Ovary (tissue), 9 donors: ENCODE results near the gene MUCL3. TPM values are rescaled to one million over a fixed set of nuclear protein-coding genes. Genes with fewer than 3 reads are reported as not detected.

Experiments
- DNase-seq, 5 donors: peaks; one replicate each; pipeline ENCODE4 v3.0.0-alpha.2; 2019 to 2020
- H3K27ac ChIP-seq, 2 donors: fragments of 200-600 bp; one replicate each; pipeline versions ENCODE4 v1.5.1 to v1.8.0; 2019 to 2022
- H3K27me3 ChIP-seq: fragments of 200-600 bp; one replicate; pipeline ENCODE4 v1.8.0; 2022
- H3K36me3 ChIP-seq: fragments of 200-600 bp; sonication (generic); one replicate; pipeline ENCODE4 v1.5.1; 2019
- H3K4me1 ChIP-seq: one replicate; pipeline ENCODE4 v1.8.1; 2013; ENCODE audit warnings: mild to moderate bottlenecking, moderate library complexity; ENCODE audit not compliant: insufficient read depth
- H3K4me3 ChIP-seq: fragments of 200-600 bp; sonication (generic); one replicate; pipeline ENCODE4 v1.5.1; 2017
- H3K9me3 ChIP-seq, 2 donors: fragments of 200-600 bp in 1 of 2; sonication (generic) in 1 of 2; one replicate each; pipeline versions ENCODE4 v1.5.1 to v1.8.1; 2013 to 2019; ENCODE audit warnings: mild to moderate bottlenecking in 1 of 2, moderate library complexity in 1 of 2
- CTCF ChIP-seq, 3 donors: fragments of 450-650 bp in 2 of 3; fragments of 200-600 bp in 1 of 3; IDR thresholded peaks; one replicate each; pipeline versions ENCODE4 v1.5.1 to v1.8.0; 2016 to 2022; ENCODE audit warnings: antibody characterized with exemption in 3 of 3, mild to moderate bottlenecking in 1 of 3
- EP300 ChIP-seq: sonication (generic); formaldehyde crosslinking; IDR thresholded peaks from one replicate; pipeline ENCODE4 v1.6.1; 2017; ENCODE audit warnings: antibody characterized with exemption
- POLR2A ChIP-seq: fragments of 450-650 bp; IDR thresholded peaks from one replicate; pipeline ENCODE4 v1.6.1; 2017; ENCODE audit warnings: antibody characterized with exemption, mild to moderate bottlenecking, moderate library complexity
- WGBS, 3 donors: extraction: QIAGEN DNeasy Blood & Tissue Kit in 1 of 3; methylation state at CpG; one replicate each; pipeline versions ENCODE4 v1.1.5 to v1.1.7; 2013 to 2017; 5-methylcytosine and 5-hydroxymethylcytosine counted together
- intact Hi-C, 4 donors: fragments of 100-400 bp; cut with DNase I; formaldehyde crosslinking; loops; one replicate each; pipeline versions ENCODE4 v1.11.0 to v1.15.1; 2022 to 2023
- polyA plus RNA-seq, 2 donors: library from polyadenylated mRNA; stranded (reverse); fragments of 200-250 nt in 1 of 2; fragments of 350-450 nt in 1 of 2; fragmentation: Illumina TruSeq in 1 of 2; extraction: RNeasy Lipid Tissue Mini Kit (QIAGEN cat#74804) in 1 of 2; gene quantifications; one replicate each; pipeline ENCODE4 v1.2.3, GENCODE V29; 2013 to 2014
- total RNA-seq, 7 donors: library from RNA; depleted of rRNA in 2 of 7; stranded (reverse); fragments of >200 nt in 2 of 7; fragmentation: NEBNext Ultra II Directional in 3 of 7; extraction: Animal tissue kit (Norgen Biotek cat#: 25700) in 3 of 7; gene quantifications; one replicate each; pipeline versions ENCODE4 v1.1.0 to v1.2.4, GENCODE V29; 2016 to 2023
- donor health status: DM: no; HTN: no; CAD: no; lungs with moderate emphysema.
- donor health status: DM: no; HTN: no; CAD: no.
- donor health status: Bipolar disorder and iron deficiency.
- donor health status: DM: yes; HTN: yes; CAD: no.
- donor health status: DM: no; HTN: no; CAD: no.
- donor health status: DM: yes; HTN: yes; CAD: no.

Gene MUCL3
- total and polyA plus RNA-seq, 9 donors, result under 0.01 TPM; not detected in 8

DNA sequence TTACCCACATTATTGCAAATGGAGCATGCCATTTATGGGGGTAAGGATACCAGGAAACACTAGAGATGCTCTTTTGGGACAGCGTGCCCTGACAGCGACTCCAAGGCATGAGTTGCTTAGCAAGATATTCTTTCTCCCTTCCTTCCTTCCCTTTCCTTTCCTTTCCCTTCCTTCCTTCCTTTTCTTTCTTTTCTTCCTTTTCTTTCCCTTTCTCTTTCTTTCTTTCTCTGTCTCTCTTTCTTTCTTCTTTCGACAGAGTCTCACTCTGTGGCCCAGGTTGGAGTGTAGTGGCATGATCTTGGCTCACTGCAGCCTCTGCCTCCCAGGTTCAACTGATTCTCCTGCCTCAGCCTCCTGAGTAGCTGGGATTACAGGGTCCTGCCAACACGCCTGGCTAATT is 3.3 kb downstream of the MUCL3 start:
- no peak overlapping the region for H3K27ac ChIP-seq
- peaks cover 3% of the 10 kb centered on the region for H3K4me1 ChIP-seq
- H3K36me3 ChIP-seq, result no peaks in the 10 kb centered on the region
- TF ChIP-seq CTCF (IDR thresholded peaks at IDR 0.05) (no peak), POLR2A (no peak), EP300 (no peak)
- H3K4me3 ChIP-seq, result no peak overlapping the region
- H3K27me3 ChIP-seq, result no peaks in the 10 kb centered on the region
- 88 to 96% (median 95%) methylated on average over 4 of the region's 4 CpGs for WGBS, 3 donors
- intact Hi-C loops, result no loop called here
- no peaks in the 10 kb centered on the region for H3K9me3 ChIP-seq
- DNase-seq, result no peak

- WGBS, 3 donors, result 81 to 84% (median 81%) methylated on average over 5 of the region's 5 CpGs
- intact Hi-C loops, result no loop called here
Observed at GRCh38 chr6:30945281-30945680, 4.5 kb downstream of the MUCL3 start.

DNA sequence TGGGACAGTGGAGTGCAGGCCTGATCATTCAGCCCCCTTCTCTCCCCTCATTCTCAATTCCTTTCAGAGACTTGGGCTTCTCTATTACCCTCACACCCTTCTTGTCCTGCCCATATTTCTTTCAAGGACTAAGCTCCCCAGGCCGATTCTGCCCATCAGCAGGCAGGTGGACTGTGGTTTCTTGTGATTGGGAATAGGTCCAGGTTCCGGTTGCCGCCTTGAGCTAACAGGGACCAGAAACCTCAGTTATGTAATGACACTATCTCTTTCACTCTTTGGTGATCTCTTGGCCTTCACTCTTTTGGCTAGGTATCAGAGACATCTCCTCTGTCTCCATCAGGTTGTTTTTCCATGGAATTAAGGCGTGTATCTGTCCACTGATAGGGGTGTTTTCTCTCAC is 6.5 kb downstream of the MUCL3 start:
- no peak overlapping the region for H3K4me3 ChIP-seq
- 61 to 73% (median 71%) methylated on average over 4 of the region's 4 CpGs for WGBS, 3 donors

More at GRCh38 chr6:30945281-30945680, 4.5 kb downstream of the MUCL3 start:
- Histone ChIP-seq H3K27ac (no peak overlapping the region), H3K4me3 (no peak overlapping the region), H3K27me3 (no peaks in the 10 kb centered on the region), H3K4me1 (peaks cover 3% of the 10 kb centered on the region), H3K9me3 (no peaks in the 10 kb centered on the region), H3K36me3 (no peaks in the 10 kb centered on the region)
- TF ChIP-seq CTCF (IDR thresholded peaks at IDR 0.05) (no peak), POLR2A (no peak), EP300 (no peak)
- no peak for DNase-seq

DNA sequence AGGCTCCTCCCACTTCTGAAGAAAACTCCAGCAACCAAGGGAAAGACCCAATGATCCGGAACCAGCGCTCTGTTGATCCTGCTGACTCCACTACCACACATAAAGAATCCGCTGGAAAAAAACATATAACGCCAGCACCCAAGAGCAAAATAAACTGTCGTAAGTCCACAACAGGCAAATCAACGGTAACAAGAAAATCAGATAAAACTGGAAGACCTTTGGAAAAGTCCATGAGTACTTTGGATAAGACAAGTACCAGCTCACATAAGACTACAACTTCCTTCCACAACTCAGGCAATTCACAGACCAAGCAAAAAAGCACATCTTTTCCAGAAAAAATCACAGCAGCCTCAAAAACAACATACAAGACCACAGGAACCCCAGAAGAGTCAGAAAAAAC is 8.0 kb downstream of the MUCL3 start:
- Histone ChIP-seq H3K27me3 (no peaks in the 10 kb centered on the region), H3K4me3 (no peak overlapping the region), H3K4me1 (no peaks in the 10 kb centered on the region), H3K36me3 (no peaks in the 10 kb centered on the region), H3K27ac (no peak overlapping the region), H3K9me3 (no peaks in the 10 kb centered on the region)
- no peak for TF ChIP-seq CTCF (IDR thresholded peaks at IDR 0.05)
- no peak for TF ChIP-seq POLR2A
- no peak for TF ChIP-seq EP300
- WGBS, 3 donors, result 94% methylated on average over 6 of the region's 6 CpGs
- DNase-seq, result no peak
- intact Hi-C loops, result no loop called here

More for the DNA sequence above, 6.5 kb downstream of the MUCL3 start:
- H3K9me3 ChIP-seq, result no peaks in the 10 kb centered on the region
- peaks cover 3% of the 10 kb centered on the region for H3K4me1 ChIP-seq
- DNase-seq, result no peak
- intact Hi-C loops, result no loop called here
- TF ChIP-seq EP300 (no peak), POLR2A (no peak), CTCF (IDR thresholded peaks at IDR 0.05) (no peak)
- H3K36me3 ChIP-seq, result no peaks in the 10 kb centered on the region
- H3K27me3 ChIP-seq, result no peaks in the 10 kb centered on the region
- H3K27ac ChIP-seq, result no peak overlapping the region
